Measurements from ENCODE around the gene EXO1. TPM values are rescaled to one million over a fixed set of nuclear protein-coding genes. Genes with fewer than 3 reads are reported as not detected.

The EXO1 gene
- total RNA-seq, 1 experiment from 2014 or later: 36.5 TPM

GRCh38 chr1:241822846-241823245 is 25.2 kb upstream of the EXO1 start (continued):
- TF ChIP-seq SOX15 (CRISPR knock-in tag; IDR thresholded peaks at IDR 0.05) (no peak), ZNF121 (CRISPR knock-in tag; IDR thresholded peaks at IDR 0.05) (no peak), PRDM15 (CRISPR knock-in tag; IDR thresholded peaks at IDR 0.05) (no peak), GRHL2 (CRISPR knock-in tag; IDR thresholded peaks at IDR 0.05; ENCODE audit: insufficient replicate concordance, severe bottlenecking) (no peak)

- H3K36me3 Mint-ChIP-seq: no peaks in the 10 kb centered on the region
- 0 out of 2 replicates have a peak, but pooled peaks cover 2% of the 10 kb centered on the region for H3K4me1 Mint-ChIP-seq
- ATAC-seq (no peak), DNase-seq (ENCODE audit: low spot score) (no peak)
- no peaks in the 10 kb centered on the region for H3K9me3 Mint-ChIP-seq
- ChIA-PET CTCF (interaction anchor here (0.5 kb wide), 1 partner anchor 1483 kb away, joined by 3 read pairs; no protein-coding TSS in a partner anchor), POLR2A (no interaction called here)
- H3K4me3 Mint-ChIP-seq: no peak overlapping the region
- no peaks in the 10 kb centered on the region for H3K27me3 Mint-ChIP-seq (ENCODE audit: low read depth)
- no peak overlapping the region for H3K27ac Mint-ChIP-seq
- TF ChIP-seq CBFB (CRISPR knock-in tag; IDR thresholded peaks at IDR 0.05; ENCODE audit: low read depth) (no peak), ETV6 (CRISPR knock-in tag; IDR thresholded peaks at IDR 0.05) (no peak), KAT7 (CRISPR knock-in tag; IDR thresholded peaks at IDR 0.05; ENCODE audit: borderline replicate concordance) (no peak), NR1H2 (CRISPR knock-in tag; IDR thresholded peaks at IDR 0.05) (no peak), MXD4 (CRISPR knock-in tag; IDR thresholded peaks at IDR 0.05; ENCODE audit: borderline replicate concordance) (no peak), CREM (CRISPR knock-in tag; IDR thresholded peaks at IDR 0.05) (no peak), RELA (CRISPR knock-in tag; IDR thresholded peaks at IDR 0.05; ENCODE audit: borderline replicate concordance) (no peak), FOXK1 (CRISPR knock-in tag; IDR thresholded peaks at IDR 0.05) (no peak), JUN (CRISPR knock-in tag; IDR thresholded peaks at IDR 0.05) (no peak), ARID4B (CRISPR knock-in tag; IDR thresholded peaks at IDR 0.05; ENCODE audit: borderline replicate concordance) (no peak), GABPB1 (CRISPR knock-in tag; IDR thresholded peaks at IDR 0.05) (no peak), PRDM15 (CRISPR knock-in tag; IDR thresholded peaks at IDR 0.05) (no peak), RORB (CRISPR knock-in tag; IDR thresholded peaks at IDR 0.05) (no peak)
- TF ChIP-seq, protein P1, sequence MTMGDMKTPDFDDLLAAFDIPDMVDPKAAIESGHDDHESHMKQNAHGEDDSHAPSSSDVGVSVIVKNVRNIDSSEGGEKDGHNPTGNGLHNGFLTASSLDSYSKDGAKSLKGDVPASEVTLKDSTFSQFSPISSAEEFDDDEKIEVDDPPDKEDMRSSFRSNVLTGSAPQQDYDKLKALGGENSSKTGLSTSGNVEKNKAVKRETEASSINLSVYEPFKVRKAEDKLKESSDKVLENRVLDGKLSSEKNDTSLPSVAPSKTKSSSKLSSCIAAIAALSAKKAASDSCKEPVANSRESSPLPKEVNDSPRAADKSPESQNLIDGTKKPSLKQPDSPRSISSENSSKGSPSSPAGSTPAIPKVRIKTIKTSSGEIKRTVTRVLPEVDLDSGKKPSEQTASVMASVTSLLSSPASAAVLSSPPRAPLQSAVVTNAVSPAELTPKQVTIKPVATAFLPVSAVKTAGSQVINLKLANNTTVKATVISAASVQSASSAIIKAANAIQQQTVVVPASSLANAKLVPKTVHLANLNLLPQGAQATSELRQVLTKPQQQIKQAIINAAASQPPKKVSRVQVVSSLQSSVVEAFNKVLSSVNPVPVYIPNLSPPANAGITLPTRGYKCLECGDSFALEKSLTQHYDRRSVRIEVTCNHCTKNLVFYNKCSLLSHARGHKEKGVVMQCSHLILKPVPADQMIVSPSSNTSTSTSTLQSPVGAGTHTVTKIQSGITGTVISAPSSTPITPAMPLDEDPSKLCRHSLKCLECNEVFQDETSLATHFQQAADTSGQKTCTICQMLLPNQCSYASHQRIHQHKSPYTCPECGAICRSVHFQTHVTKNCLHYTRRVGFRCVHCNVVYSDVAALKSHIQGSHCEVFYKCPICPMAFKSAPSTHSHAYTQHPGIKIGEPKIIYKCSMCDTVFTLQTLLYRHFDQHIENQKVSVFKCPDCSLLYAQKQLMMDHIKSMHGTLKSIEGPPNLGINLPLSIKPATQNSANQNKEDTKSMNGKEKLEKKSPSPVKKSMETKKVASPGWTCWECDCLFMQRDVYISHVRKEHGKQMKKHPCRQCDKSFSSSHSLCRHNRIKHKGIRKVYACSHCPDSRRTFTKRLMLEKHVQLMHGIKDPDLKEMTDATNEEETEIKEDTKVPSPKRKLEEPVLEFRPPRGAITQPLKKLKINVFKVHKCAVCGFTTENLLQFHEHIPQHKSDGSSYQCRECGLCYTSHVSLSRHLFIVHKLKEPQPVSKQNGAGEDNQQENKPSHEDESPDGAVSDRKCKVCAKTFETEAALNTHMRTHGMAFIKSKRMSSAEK (CRISPR knock-in tag; IDR thresholded peaks at IDR 0.05; ENCODE audit: borderline replicate concordance): no peak
- TF ChIP-seq, protein P2, sequence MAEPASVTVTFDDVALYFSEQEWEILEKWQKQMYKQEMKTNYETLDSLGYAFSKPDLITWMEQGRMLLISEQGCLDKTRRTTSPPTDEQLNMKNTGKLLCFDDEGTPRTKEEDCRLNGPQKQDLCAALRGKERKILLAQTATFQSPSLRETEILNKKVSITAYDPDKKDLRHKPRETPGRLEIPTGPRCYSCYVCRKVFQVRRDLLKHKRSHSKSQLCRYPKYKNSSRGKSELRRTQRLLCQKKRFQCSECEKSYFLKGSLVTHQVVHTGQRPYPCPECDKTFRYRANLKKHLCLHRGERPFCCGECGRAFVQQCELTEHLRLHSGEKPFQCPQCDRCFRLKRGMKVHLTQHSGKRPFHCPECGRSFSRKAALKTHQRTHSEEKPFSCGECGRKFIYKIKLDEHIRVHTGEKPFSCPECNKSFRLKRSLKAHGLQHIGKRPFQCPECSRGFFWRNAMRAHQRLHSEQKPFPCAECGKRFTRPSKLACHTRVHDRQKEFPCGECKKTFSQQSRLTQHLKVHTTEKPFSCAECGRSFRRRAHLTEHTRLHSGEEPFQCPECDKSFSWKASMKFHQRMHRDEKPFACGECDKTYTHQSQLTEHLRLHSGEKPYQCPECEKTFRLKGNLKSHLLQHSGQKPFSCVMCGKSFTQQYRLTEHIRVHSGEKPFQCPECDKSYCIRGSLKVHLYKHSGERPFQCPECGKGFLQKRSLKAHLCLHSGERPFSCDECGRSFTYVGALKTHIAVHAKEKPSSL (CRISPR knock-in tag; conservative IDR thresholded peaks at IDR 0.05): no peak
Measured at GRCh38 chr1:241823925-241824324, 24.1 kb upstream of the EXO1 start.
